Left cardiac atrium (tissue), 4 donors: Measurements from ENCODE around the gene UCP3. TPM values are rescaled to one million over a fixed set of nuclear protein-coding genes. Genes with fewer than 3 reads are reported as not detected.

Experiments used
- ATAC-seq, 2 donors: fragments of 200-7000 bp; cut with Tn5 transposase; one replicate each; pipeline ENCODE4 v1.9.1; 2020; ENCODE audit warnings: mild to moderate bottlenecking in 2 of 2, moderate library complexity in 2 of 2
- DNase-seq: peaks from one replicate; pipeline ENCODE4 v3.0.0-alpha.2; 2020
- intact Hi-C, 2 donors: fragments of 100-400 bp; cut with DNase I; formaldehyde crosslinking; loops; one replicate each; pipeline versions ENCODE4 v1.14.1 to v1.15.1; 2022 to 2023
- long read RNA-seq: library from polyadenylated mRNA; unstranded; transcript quantifications from one replicate; pipeline ENCODE4 v2.0.0, GENCODE V29; 2021
- total RNA-seq, 2 donors: library from RNA; stranded (reverse); fragmentation: NEBNext Ultra II Directional; extraction: Animal tissue kit (Norgen Biotek cat#: 25700); gene quantifications; one replicate each; pipeline ENCODE4 v1.2.1, GENCODE V29; 2021
- donor health status: DM: no; HTN: yes; CAD: no.
- donor health status: DM: no; HTN: yes; CAD: no; lungs with severe emphysema.
- donor health status: DM: yes; HTN: yes; CAD: no.
- donor health status: Dilated cardiomyopathy.

The UCP3 gene, protein sequence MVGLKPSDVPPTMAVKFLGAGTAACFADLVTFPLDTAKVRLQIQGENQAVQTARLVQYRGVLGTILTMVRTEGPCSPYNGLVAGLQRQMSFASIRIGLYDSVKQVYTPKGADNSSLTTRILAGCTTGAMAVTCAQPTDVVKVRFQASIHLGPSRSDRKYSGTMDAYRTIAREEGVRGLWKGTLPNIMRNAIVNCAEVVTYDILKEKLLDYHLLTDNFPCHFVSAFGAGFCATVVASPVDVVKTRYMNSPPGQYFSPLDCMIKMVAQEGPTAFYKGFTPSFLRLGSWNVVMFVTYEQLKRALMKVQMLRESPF
- 1 to 10 TPM; 1.1 to 2.2 TPM for total RNA-seq
- long read RNA-seq = 0 reads

DNA sequence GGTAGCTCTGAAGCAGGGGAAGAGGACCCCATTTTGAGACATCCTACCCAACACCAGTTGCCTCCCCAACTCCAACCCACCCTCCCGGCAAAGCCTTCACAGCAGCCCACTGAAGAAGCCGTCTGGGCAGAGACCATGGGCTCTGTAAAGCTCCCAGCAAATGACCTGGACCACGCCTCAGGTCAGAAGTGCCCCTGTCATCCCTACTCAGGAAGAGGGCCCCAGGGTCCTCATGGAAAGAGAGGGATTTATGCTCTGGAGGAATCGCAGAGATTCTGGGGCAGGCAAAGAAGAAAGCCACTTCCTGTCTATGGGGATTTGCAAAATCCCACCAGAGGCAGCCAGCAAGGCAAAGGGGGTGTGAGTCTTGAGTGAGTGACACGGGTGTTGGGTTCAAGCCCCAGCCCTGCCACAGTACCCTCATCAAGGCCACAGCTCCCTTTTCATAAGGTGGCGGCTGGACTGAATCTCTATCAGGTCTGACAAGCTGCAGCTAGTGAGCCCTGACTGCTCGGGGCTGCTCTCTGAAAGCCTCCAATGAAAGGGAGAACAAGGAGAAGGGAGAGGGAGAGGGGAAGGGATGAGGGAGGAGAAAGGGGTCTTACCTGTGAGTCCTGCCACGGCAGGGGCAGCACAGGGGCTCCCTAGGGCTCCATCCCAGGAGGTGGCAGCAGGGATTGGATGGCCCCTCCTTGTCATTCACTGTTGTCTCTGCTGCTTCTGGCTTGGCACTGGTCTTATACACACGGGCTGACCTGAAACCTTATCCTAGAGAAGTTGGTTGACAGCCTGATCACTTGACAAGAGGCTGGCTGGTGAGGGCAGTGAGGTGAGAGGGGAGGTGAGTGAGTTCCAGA lies at the start of gene UCP3:
Gene UCP3 (minus strand): TSS at position 713 of the 857 bp plus-strand sequence. CDS start 2,043 bp downstream, outside the sequence.
- intact Hi-C loops = no loop called here
- ATAC-seq (peak; percentile 30 to 33), DNase-seq (no peak)

DNA sequence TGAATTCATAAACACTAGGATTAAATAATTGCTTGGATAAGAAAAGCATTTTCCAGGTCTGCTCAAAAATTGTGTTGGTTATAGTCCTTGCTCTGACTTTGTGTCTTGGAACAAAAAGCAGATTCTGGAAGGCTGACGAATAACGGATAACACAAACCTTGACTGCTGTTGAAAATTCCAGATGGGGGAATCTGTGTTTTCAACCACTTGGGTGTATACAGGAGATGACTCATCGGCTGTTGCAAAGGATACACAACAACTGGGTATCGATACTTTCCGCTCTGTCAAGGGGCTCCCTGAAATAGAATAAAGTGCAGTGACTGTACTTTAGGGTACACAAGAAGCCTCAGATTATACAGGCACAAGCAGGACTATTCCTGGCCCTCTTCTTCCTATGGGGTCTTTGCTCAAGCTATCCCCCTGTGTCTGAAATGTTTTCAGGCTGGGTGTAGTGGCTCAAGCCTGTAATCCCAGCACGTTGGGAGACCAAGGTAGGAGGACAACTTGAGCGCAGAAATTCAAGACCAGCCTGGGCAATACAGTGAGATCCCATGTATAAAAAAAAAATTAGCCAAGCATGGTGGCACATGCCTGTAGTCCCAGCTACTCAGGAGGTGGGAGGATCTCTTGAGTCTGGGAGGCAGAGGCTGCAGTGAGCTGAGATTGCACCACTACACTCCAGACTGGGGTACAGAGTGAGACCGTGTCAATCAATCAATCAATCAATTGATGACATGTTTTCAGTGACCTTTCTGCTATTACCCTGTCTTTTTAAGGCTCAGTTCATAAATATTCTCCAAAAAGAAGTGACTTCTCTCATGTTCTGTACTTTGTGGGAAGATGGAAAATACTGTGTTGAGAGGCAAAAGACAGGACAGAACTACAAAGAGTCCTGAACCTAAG lies 48.6 kb upstream of the UCP3 start:
- ATAC-seq (no peak), DNase-seq (no peak)
- intact Hi-C loops = no loop called here

DNA sequence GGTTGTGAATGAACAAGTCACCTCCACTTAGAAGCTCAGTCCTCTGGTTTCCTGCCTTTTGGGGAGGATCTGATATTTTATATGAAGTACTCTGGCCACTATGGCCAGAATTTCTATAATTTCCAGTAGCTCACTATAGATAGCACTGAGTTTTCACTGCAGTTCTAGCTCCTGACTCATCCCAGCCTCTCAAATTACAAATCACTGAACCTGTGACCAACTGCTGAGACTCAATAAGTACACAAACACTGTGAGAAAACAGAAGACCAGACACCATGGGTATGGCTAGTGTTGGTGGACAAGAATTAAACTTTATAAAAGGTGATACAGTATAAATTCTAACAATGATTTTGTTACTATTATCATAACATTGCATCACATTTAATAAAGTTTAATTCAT lies 47.1 kb upstream of the UCP3 start:
- ATAC-seq (no peak), DNase-seq (no peak)
- intact Hi-C loops = no loop called here

DNA sequence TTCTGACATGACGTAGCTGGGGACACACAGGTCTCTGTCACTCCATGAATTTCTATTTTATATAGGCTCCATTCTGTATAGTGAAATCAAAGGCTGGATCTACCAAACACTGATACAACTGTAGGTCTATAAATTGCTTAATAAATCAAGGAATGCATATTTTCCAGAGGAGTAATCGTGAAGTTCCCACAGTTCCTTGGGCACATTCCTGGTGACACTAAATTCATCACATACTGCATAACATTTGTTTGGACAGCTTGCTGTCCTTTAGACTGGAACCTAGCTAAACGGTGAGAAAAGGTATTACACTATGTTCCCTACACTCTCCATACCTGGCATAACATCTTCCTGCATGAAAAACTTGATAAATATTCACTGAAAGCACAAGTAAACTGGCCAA lies 41.6 kb upstream of the UCP3 start:
- ATAC-seq (no peak), DNase-seq (no peak)
- intact Hi-C loops = no loop called here

DNA sequence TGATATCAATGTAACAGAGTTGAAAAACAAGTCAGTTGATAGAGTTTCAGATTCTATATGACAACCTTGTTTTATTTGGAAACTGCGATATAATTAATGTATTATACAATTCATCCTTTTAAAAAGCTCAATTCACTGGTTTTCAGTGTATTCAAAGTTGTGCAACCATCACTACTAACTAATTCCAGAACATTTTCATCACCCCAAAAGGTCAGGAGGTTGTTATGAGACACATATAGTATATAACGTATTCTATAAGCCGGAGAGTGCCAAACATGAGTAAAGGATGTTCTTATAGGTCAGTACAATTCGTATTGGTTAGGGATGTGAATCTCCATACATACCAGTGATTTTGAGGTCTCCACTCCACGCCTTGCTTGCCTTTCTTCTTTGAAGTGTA lies 40.1 kb upstream of the UCP3 start:
- ATAC-seq (no peak), DNase-seq (no peak)
- intact Hi-C loops = no loop called here

DNA sequence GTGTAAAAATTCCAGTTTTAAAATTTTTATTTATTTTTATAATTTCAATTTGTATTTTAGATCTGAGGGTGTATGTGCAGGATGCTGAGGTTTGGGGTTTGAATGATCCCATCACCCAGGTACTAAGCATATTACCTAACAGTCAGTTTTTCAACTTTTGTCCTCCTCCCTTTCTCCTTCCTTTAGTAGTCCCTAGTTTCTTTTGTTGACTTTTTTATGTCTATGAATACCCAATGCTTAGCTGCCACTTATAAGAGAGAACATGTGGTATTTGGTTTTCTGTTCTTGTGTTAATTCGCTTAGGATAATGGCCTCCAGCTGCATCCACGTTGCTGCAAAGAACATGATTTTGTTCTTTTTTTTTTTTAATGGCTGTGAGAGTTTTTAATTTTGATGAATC lies 35.7 kb upstream of the UCP3 start:
- intact Hi-C loops = no loop called here
- DNase-seq (no peak), ATAC-seq (no peak)

DNA sequence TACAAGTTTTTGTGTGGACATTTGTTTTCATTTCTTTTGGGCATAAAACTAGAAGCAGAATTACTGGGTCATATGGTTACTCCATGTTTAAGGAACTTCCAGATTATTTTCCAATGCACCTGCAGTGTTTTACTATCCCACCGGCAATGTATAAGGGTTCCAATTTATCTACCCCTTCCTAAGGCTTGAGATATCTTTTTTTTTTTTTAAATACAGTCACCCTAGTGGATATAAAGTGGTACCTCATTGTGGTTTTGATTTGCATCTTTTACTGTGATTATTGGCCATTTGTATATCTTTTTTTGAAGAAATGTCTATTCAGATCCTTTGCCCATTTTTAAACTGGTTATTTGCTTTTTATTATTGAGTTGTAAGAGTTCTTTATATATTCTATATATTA lies 34.6 kb upstream of the UCP3 start:
- intact Hi-C loops = no loop called here
- ATAC-seq (no peak), DNase-seq (no peak)

DNA sequence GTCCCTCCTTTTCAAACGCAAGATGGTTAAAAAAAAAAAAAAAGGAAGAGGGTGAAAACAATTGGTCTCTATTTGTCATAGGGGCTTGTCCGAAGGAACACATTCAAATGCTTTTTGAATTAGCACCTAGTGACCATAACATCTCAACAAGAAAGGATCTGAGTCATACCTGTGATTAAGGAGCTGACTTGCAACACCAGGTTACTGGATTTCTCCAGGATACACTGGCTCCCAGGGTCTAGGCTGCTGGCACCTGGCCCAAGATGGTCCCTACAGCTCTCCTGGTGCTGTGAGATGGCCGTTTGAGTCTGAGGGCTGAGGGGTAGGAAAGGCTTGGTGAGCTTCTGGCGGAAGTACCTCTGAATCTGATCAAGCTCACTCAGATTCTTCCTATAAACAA lies 28.4 kb upstream of the UCP3 start:
- ATAC-seq (no peak), DNase-seq (no peak)
- intact Hi-C loops = no loop called here

DNA sequence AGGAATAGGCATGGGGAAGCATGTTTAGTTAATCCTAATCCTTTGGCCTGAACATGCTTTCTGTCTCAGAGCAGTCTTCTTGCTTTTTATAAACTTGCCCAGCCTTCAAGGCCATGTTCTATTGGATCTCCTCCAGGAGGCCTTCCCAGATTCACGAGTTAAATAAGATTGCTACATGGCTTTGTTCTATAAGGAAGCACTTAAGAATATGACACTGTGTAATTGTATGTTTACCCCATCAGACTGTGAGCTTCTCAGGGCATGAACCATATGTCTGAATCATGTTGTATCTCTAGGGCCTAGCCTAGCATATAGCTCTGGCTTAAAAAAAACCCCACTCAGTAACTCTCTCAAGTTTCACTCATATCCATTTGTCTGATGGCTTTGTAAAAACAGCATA lies 26.4 kb upstream of the UCP3 start:
- intact Hi-C loops = no loop called here
- no peak for ATAC-seq
- no peak for DNase-seq

DNA sequence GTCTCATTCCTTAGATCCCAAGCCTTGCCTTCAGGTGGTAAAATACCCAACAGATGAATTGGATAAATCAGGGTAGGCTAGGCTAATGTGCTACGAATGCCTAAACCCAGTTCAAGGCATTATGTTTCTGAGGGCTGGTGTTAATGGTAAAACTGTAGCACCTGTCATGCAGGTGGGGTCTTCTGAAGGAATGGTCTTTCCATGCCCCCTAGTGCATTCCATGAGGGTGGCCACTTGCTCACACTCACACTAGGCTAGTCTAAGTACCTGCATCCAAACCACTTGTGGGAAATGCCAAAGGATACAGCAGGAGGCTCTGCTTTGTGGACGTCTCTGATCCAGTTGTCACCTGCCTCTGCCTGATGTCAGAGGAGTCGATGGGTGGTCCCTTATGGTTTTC lies 24.2 kb upstream of the UCP3 start:
- intact Hi-C loops = no loop called here
- ATAC-seq = no peak

DNA sequence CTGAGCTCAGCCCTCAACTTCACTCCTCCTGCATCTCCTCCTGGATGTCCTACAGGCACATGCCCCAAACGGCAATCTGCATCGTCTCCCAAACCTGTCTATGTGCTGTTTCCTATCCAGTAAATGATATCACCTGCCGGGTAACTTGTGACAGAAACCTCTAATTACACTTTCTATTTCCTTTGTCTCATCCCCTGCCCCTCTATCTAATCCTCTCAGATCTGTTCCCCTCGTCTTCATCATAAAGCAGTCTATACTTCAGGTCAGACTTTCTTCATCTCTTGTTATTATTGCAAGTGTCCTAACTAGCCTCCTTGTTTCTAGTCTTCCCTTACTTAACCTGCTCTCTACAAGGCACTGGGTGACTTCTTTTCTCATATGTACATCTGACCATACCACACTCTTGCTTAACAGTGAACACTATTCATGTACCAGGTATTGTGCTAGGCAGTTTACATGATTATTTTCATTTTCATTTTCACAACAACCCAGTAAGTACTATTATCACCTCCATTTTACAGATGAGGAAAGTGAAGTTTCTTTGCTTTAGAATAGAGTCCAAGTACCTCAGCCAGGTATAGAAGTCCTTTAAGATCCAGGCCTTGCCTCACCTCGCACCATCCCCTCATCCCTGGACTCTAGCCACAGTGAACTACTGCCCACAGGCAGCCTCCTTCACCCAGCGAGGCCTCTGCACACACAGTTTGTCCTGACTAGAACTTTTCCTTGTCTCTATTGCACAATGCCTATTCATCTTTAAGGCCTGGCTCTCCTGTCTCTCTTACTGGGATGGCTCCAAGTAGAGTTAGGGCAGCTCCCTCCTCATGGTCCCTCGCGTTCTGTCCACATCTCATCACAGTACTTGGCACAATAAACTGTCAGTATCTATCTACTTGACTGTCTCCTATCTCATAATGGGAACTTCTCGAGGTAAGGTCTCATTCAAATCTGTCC lies 22.1 kb upstream of the UCP3 start:
- DNase-seq (no peak), ATAC-seq (peak; percentile 16 to 38)
- intact Hi-C loops = no loop called here

More for the DNA sequence above, 24.2 kb upstream of the UCP3 start:
- DNase-seq = no peak

DNA sequence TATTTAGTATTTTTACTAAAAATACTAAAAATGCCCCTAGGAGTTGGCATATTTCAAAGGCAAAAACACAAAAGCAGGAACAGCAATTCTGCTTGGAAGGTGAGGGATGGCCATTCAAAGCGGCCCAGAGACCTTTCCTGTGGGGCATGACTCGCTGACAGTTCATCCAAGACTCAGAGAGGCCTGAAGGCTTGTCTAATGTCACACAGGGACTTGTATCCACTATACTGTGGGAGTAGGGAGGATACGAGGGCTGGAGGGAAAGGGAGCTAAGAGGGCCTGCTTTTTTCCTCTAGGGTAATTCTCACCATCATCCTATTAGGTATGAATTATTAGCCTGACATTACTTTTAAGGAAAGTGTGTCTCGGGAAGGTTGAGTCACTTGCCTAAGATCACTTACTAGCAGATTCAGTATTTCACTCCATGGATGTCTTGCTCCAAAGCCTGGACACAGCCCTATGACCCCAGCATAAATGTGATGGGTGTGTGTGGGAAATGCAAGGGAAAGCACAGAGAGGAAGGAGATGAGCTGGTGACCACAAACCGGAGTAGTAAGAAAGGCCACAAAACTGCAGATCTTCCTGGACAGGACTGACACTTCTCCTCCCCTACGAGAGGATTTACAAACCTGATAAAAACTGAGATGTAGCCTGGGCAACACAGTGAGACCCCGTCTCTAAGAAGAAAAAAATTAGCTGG lies 16.7 kb upstream of the UCP3 start:
- DNase-seq (no peak), ATAC-seq (no peak)
- intact Hi-C loops = no loop called here

DNA sequence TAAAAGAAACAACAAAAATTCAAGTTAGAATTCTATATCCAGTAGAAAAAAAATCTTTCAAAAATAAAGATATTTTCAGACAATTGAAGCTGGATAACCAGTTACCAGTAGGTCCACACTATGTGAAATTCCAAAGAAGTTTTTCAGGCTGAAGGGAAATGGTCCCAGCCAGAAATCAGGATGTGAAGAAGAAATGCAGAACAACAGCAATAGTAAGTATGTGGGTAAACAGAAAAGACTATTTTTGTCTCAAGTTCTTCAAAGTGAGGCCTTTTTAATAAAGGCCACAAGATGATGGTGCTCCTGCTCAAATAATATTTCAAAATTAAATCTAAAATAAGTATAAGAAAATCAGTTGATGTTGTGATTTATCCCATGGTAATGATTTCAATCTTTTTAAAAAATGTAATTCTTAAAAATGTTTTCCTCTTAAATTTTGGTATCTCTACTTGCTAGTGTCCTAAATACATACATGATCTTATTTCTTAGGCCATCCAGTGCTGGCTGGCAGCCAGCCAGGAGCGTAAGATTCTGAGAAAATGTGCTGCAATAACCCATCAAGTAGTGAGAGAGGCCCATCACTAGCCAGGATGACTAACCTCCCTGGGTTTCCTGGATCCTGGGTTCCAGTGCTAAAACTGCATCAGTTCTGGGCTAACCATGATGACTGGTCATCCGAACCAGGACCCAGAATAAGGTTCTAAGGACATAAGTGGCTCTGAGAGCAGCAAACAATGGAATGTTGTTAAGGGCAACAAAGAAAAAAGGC lies 15.6 kb upstream of the UCP3 start:
- ATAC-seq = peak; percentile 46 to 56
- intact Hi-C loops = no loop called here
- peak; percentile 74 for DNase-seq

DNA sequence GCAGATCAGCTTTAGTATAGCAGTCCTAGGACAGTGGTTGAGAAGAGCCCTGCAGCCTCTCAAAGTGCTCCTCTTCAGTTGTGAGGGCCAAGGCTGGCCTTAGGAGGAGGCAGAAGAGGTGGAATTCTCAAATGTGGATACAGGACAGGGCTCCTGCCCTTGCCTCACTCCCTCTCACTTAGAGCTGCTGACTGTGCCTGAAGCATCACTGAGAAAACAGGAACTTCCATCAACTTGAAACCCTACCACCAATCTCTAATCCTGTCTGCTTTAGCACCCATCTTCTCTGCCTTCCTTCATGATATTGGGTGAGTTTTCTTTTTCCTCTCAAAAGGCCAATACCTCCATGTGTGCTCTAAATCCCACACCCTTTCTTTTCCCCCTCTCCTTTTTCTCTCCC lies 14.4 kb upstream of the UCP3 start:
- ATAC-seq (peak in 1 of 2 donors; percentile 15), DNase-seq (no peak)
- intact Hi-C loops = no loop called here

DNA sequence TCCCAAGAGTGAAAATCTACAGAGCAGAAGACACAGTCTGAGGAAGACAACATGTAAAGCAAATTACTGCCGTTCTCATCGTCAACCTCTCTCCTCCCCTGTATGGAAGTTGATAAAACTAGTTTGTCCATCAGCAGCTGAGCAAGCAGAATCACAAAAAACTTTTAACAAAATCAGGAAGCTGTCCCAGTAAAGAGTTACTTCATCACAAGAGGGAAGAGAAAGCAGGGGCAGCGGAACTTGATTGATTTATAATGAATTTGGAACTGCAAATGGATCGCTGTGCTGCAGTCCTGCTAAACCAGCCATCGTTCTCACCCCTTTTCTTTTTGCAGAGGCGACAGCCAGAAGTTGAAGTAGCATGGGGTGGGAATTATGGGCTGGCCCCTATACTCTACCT lies 13.7 kb upstream of the UCP3 start:
- ATAC-seq = no peak
- DNase-seq = no peak
- intact Hi-C loops = no loop called here

DNA sequence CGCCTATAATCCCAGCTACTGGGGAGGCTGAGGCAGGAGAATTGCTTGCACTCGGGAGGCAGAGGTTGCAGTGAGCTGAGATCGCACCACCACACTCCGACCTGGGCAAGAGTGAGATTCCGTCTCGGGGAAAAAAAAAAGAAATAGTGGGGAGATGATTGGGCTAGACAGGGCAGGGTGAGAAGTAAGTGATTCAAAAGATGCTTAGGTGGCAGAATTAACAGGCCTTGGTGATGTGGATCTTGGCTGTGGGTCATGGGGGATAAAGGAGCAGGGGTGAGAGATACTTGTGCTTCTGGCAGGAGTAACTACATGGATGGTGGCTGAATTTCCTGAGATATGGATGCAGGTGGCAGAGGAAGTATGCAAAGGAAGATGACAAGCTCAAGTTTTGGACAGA lies 13.1 kb upstream of the UCP3 start:
- ATAC-seq (no peak), DNase-seq (no peak)
- intact Hi-C loops = no loop called here

DNA sequence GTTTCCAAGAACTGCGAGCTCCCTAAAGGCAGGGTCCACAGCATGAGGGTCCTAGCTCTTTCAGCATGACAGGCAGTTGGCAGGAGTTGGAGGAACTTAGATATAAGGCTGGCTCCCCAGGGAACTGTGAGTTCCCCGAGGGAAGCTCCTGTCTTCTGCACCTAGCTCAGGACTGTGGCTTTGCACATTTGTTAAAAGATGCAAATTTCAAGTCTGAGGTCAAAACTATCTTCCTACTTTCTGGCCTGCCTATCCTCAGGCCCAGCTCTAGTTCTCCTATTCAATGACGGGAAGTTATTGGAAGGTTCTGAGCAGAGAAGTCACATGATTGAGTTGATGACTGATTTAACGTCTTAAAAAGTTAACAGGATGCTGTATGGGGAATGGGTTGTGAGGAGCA lies 11.7 kb upstream of the UCP3 start:
- no peak for ATAC-seq
- DNase-seq = no peak
- intact Hi-C loops = no loop called here
